PC-9 (cell line): Measurements from ENCODE around the gene GALM.

Experiments used
- CTCF ChIP-seq: fragments of 200-600 bp; sonication (generic); conservative IDR thresholded peaks from 2 replicates; pipeline ENCODE4 v1.6.1; 2017; ENCODE audit warnings: mixed run types, antibody characterized with exemption, mild to moderate bottlenecking, moderate library complexity
- EZH2 ChIP-seq: fragments of 200-600 bp; sonication (generic); IDR thresholded peaks from 2 replicates; pipeline ENCODE4 v1.8.0; 2017; ENCODE audit warnings: antibody characterized with exemption, low read depth

GRCh38 chr2:38668092-38668491, 2.2 kb downstream of the GALM start:
- no peak for TF ChIP-seq CTCF
- no peak for TF ChIP-seq EZH2
